DOHH2 (cell line): Measurements from ENCODE around the gene DCP1A.
A peak's percentile ranks its signal among the peaks of the same experiment; 100 is the strongest.

Source experiments
- H3F3A ChIP-seq: fragments of 200-600 bp; sonication (generic), shearing (Covaris generic); 2 replicates; pipeline ENCODE4 v1.6.0; 2016; ENCODE audit warnings: antibody characterized with exemption, mild to moderate bottlenecking; ENCODE audit not compliant: control insufficient read depth, insufficient read depth
- H3K27ac ChIP-seq: fragments of 200-600 bp; sonication (generic); 2 replicates; pipeline ENCODE4 v1.5.1; 2014; ENCODE audit warnings: low read depth, mild to moderate bottlenecking, low read length, moderate library complexity
- H3K27me3 ChIP-seq: fragments of 200-600 bp; sonication (generic); 2 replicates; pipeline ENCODE4 v1.6.1; 2014; ENCODE audit warnings: mild to moderate bottlenecking, low read length, mixed read lengths; ENCODE audit not compliant: control insufficient read depth
- H3K36me3 ChIP-seq: fragments of 200-600 bp; sonication (generic); 2 replicates; pipeline ENCODE4 v1.6.1; 2014; ENCODE audit warnings: mild to moderate bottlenecking, low read length, moderate library complexity, mixed read lengths; ENCODE audit not compliant: control insufficient read depth
- H3K4me1 ChIP-seq: fragments of 200-600 bp; sonication (generic); 2 replicates; pipeline ENCODE4 v1.6.1; 2014; ENCODE audit warnings: mild to moderate bottlenecking, low read length, mixed read lengths; ENCODE audit not compliant: control insufficient read depth
- H3K4me2 ChIP-seq: fragments of 200-600 bp; sonication (generic); 2 replicates; pipeline ENCODE4 v1.6.0; 2014; ENCODE audit warnings: mild to moderate bottlenecking, low read length, moderate library complexity
- H3K4me3 ChIP-seq: fragments of 200-600 bp; sonication (generic); 2 replicates; pipeline ENCODE4 v1.5.1; 2014; ENCODE audit warnings: mild to moderate bottlenecking, low read length, mixed read lengths
- H3K79me2 ChIP-seq: fragments of 200-600 bp; sonication (generic); 2 replicates; pipeline ENCODE4 v1.6.1; 2014; ENCODE audit warnings: mild to moderate bottlenecking, low read length, mixed read lengths; ENCODE audit not compliant: control insufficient read depth
- H3K9me2 ChIP-seq: fragments of 200-600 bp; sonication (generic); replicated peaks from 2 replicates; pipeline ENCODE4 v1.6.1; 2014; ENCODE audit warnings: mild to moderate bottlenecking, low read length, mixed read lengths; ENCODE audit not compliant: control insufficient read depth
- H3K9me3 ChIP-seq: fragments of 200-600 bp; sonication (generic); 2 replicates; pipeline ENCODE4 v1.6.1; 2014; ENCODE audit warnings: antibody characterized with exemption, low read length, mixed read lengths; ENCODE audit not compliant: control insufficient read depth, insufficient read depth
- H4K20me1 ChIP-seq: fragments of 200-600 bp; sonication (generic); 2 replicates; pipeline ENCODE4 v1.6.0; 2014; ENCODE audit warnings: low read depth, mild to moderate bottlenecking, antibody characterized with exemption, low read length, moderate library complexity; ENCODE audit not compliant: control insufficient read depth, insufficient read depth
- EZH2phosphoT487 ChIP-seq: fragments of 200-600 bp; sonication (generic); IDR thresholded peaks from 2 replicates; pipeline ENCODE4 v1.6.1; 2017; ENCODE audit warnings: borderline replicate concordance, mild to moderate bottlenecking, antibody characterized with exemption, low read length, moderate library complexity, mixed read lengths
- TF ChIP-seq, protein P1 (sequence below): fragments of 200-600 bp; sonication (generic); IDR thresholded peaks from one replicate; pipeline ENCODE4 v1.5.1; 2014; ENCODE audit warnings: antibody characterized with exemption, mild to moderate bottlenecking, low read depth, low read length; ENCODE audit not compliant: poor library complexity, severe bottlenecking

Gene DCP1A

DNA sequence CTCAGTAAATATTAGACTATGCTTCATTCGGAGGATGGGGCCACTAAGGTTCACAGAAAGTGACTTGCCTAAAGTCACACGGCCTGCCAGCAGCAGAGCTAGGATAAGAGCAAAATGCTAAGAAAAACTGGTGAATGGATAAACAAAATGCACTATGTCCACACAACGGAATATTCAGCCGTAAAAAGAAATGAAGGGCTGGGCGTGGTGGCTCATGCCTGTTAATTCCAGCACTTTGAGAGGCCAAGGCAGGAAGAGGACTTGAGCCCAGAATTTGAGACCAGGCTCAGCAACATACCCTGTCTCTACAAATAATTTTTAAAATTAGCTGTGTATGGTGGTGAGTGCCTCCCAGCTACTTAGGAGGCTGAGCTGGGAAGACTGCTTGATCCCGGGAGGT lies 99.2 kb downstream of the DCP1A start:
- Histone ChIP-seq H3K36me3 (peaks cover 65% of the 10 kb centered on the region), H3K27ac (no peak overlapping the region), H3F3A (peaks cover 20% of the 10 kb centered on the region), H3K9me2 (no peaks in the 10 kb centered on the region), H4K20me1 (peaks cover 45% of the 10 kb centered on the region), H3K4me1 (peaks cover 56% of the 10 kb centered on the region), H3K4me2 (0 out of 2 replicates have a peak overlapping the region, but pooled peaks have one; percentile 0), H3K9me3 (no peaks in the 10 kb centered on the region), H3K27me3 (no peaks in the 10 kb centered on the region), H3K79me2 (peaks cover 100% of the 10 kb centered on the region), H3K4me3 (no peak overlapping the region)
- no peak for TF ChIP-seq EZH2phosphoT487
- TF ChIP-seq, protein P1, sequence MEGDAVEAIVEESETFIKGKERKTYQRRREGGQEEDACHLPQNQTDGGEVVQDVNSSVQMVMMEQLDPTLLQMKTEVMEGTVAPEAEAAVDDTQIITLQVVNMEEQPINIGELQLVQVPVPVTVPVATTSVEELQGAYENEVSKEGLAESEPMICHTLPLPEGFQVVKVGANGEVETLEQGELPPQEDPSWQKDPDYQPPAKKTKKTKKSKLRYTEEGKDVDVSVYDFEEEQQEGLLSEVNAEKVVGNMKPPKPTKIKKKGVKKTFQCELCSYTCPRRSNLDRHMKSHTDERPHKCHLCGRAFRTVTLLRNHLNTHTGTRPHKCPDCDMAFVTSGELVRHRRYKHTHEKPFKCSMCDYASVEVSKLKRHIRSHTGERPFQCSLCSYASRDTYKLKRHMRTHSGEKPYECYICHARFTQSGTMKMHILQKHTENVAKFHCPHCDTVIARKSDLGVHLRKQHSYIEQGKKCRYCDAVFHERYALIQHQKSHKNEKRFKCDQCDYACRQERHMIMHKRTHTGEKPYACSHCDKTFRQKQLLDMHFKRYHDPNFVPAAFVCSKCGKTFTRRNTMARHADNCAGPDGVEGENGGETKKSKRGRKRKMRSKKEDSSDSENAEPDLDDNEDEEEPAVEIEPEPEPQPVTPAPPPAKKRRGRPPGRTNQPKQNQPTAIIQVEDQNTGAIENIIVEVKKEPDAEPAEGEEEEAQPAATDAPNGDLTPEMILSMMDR, result no peak

DNA sequence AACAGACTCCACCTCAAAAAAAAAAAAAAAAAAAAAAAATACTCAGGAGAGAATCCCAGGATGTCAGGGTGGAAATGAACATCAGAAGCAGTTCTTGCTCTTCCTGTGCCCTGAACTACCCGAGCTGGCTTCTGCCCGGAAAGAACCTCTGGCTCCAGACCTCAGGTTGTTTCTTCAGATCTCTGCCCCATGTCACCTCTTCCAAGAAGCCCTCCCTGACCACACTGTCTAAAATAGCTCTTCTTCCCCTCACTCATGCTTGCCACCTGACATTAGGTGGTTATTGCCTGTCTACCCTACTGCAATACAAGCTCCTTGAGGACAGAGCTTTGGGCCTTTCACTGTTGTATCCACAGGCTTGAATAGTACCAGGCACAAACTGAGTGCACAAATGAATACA lies 99.7 kb downstream of the DCP1A start:
- no peaks in the 10 kb centered on the region for H3K9me3 ChIP-seq

DNA sequence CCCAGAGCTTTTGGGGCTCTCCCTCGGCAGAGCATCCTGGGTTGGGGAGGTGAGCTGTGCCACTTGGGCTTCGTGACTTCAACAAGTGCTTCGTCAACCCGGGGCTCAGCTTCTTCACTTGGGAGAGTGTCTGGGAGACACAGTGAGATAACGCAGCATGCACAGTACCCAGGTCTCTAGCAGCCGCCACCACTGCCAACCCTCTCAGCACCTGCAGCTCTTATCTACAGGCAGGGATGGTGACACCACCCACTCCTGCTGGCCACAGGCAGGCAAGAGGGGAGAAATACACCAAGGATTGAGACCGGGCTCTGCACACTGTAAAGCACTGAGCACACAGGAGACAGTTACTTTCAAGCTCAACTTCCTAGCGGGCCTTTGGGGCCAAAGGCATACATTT lies 103.1 kb downstream of the DCP1A start:
- Histone ChIP-seq H3K9me2 (no peaks in the 10 kb centered on the region), H3K27me3 (no peaks in the 10 kb centered on the region), H3K9me3 (no peaks in the 10 kb centered on the region), H3K27ac (no peak overlapping the region), H3K36me3 (peaks cover 77% of the 10 kb centered on the region), H3K4me2 (no peak overlapping the region), H3K4me3 (no peak overlapping the region), H3K79me2 (peaks cover 97% of the 10 kb centered on the region), H3F3A (no peaks in the 10 kb centered on the region), H3K4me1 (peaks cover 17% of the 10 kb centered on the region), H4K20me1 (peaks cover 31% of the 10 kb centered on the region)
- no peak for TF ChIP-seq EZH2phosphoT487

More for the DNA sequence above, 99.7 kb downstream of the DCP1A start:
- TF ChIP-seq, protein P1, result no peak
- TF ChIP-seq EZH2phosphoT487, result no peak
- peaks cover 48% of the 10 kb centered on the region for H4K20me1 ChIP-seq
- H3K79me2 ChIP-seq, result peaks cover 100% of the 10 kb centered on the region
- peaks cover 65% of the 10 kb centered on the region for H3K36me3 ChIP-seq
- no peak overlapping the region for H3K4me3 ChIP-seq
- H3K4me1 ChIP-seq, result peaks cover 51% of the 10 kb centered on the region
- no peak overlapping the region for H3K27ac ChIP-seq
- no peaks in the 10 kb centered on the region for H3K9me2 ChIP-seq
- peaks cover 16% of the 10 kb centered on the region for H3F3A ChIP-seq
- no peaks in the 10 kb centered on the region for H3K27me3 ChIP-seq
- 0 out of 2 replicates have a peak overlapping the region, but pooled peaks have one; percentile 0 for H3K4me2 ChIP-seq

DNA sequence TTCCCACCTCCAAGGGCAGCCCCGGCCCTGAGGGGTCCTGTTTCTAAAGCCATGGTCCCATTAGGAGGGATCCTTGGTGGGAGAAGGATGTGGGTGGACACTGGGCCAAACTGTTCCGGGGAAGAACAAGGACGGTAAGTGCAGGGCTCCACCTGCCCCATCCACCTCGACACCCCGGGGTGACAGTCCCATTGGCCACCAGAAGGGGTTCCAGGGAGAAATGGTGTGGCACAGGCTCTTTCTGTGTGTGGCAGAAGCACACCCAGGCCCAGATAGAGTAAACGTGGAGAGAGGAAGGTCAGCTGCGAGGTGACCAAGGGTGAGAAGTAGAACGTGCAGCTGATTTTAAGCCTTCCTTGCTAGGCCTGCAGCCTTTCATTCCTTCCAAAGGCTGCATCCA lies 103.6 kb downstream of the DCP1A start:
- no peak overlapping the region for H3K27ac ChIP-seq
- H3K4me2 ChIP-seq, result no peak overlapping the region
- TF ChIP-seq, protein P1, result no peak
- TF ChIP-seq EZH2phosphoT487, result no peak
- H3K9me2 ChIP-seq, result no peaks in the 10 kb centered on the region
- H3K4me1 ChIP-seq, result peaks cover 13% of the 10 kb centered on the region
- peaks cover 93% of the 10 kb centered on the region for H3K79me2 ChIP-seq
- H3K27me3 ChIP-seq, result no peaks in the 10 kb centered on the region
- peaks cover 32% of the 10 kb centered on the region for H4K20me1 ChIP-seq
- H3K4me3 ChIP-seq, result no peak overlapping the region
- H3F3A ChIP-seq, result no peaks in the 10 kb centered on the region
- H3K36me3 ChIP-seq, result peaks cover 81% of the 10 kb centered on the region
- no peaks in the 10 kb centered on the region for H3K9me3 ChIP-seq
